ENCODE measurements around the gene CRP. TPM values are rescaled to one million over a fixed set of nuclear protein-coding genes. Genes with fewer than 3 reads are reported as not detected.

Gene CRP, protein sequence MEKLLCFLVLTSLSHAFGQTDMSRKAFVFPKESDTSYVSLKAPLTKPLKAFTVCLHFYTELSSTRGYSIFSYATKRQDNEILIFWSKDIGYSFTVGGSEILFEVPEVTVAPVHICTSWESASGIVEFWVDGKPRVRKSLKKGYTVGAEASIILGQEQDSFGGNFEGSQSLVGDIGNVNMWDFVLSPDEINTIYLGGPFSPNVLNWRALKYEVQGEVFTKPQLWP
- not detected for total RNA-seq (ENCODE audit: unreplicated experiment)
- long read RNA-seq, result 0 reads

DNA sequence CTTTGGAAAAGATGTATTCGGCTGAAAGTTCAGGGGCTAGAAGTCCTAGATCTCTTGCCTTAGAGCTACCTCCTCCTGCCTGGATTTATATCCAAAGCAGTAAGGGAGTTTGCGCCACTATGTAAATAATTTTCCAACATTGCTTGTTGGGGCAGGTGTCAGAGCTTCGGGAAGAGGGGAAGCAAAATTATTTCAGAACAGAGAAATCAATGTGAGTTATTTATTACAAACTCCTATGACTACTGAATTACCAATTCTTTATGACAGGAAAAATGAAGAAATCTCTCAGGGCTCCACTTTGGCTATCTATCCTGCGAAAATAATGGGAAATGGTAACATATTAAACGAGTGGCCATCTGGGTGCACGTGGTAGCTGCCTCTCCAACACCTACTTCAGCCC is at the start of gene CRP:
TSS of gene CRP (minus strand) at position 61 of the 400 bp plus-strand sequence. CDS start 104 bp downstream, outside the sequence.
- Mint-ChIP-seq H3K9me3 (ENCODE audit: unreplicated experiment) (peaks cover 8% of the 10 kb centered on the region), H3K27ac (ENCODE audit: unreplicated experiment) (no peak within 1 kb of the TSS), H3K36me3 (ENCODE audit: low read depth, unreplicated experiment) (peaks cover 3% of the 10 kb centered on the region), H3K4me1 (ENCODE audit: unreplicated experiment) (no peaks in the 10 kb centered on the region), H3K27me3 (ENCODE audit: unreplicated experiment) (peaks cover 4% of the 10 kb centered on the region), H3K4me3 (ENCODE audit: unreplicated experiment) (no peak within 1 kb of the TSS)
- TF ChIP-seq, protein P1, sequence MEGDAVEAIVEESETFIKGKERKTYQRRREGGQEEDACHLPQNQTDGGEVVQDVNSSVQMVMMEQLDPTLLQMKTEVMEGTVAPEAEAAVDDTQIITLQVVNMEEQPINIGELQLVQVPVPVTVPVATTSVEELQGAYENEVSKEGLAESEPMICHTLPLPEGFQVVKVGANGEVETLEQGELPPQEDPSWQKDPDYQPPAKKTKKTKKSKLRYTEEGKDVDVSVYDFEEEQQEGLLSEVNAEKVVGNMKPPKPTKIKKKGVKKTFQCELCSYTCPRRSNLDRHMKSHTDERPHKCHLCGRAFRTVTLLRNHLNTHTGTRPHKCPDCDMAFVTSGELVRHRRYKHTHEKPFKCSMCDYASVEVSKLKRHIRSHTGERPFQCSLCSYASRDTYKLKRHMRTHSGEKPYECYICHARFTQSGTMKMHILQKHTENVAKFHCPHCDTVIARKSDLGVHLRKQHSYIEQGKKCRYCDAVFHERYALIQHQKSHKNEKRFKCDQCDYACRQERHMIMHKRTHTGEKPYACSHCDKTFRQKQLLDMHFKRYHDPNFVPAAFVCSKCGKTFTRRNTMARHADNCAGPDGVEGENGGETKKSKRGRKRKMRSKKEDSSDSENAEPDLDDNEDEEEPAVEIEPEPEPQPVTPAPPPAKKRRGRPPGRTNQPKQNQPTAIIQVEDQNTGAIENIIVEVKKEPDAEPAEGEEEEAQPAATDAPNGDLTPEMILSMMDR (IDR thresholded peaks at IDR 0.05; ENCODE audit: unreplicated experiment), result no peak
- DNase-seq (ENCODE audit: low spot score), result no peak

DNA sequence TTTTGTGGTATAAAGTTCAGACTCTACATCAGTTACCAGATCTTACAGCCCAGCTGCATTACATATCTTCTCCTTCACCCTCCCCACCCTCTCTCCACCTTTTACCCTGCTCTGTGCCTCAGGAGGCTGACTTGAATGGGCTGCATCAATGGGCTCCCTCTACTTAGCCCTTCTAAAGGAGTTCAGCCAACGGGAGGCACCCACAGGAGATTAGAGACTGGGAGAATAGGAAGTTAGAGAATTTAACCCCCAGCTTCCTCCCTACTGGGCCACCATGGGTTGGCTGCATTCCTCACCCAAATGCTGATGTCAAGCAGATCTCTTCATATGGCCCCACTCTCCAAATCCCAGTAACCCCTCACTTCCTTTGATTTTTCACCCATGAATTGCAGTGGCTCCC is 49.3 kb upstream of the CRP start:
- no peaks in the 10 kb centered on the region for H3K36me3 Mint-ChIP-seq (ENCODE audit: low read depth, unreplicated experiment)
- no peak overlapping the region for H3K27ac Mint-ChIP-seq (ENCODE audit: unreplicated experiment)
- no peaks in the 10 kb centered on the region for H3K4me1 Mint-ChIP-seq (ENCODE audit: unreplicated experiment)
- TF ChIP-seq, protein P1 (IDR thresholded peaks at IDR 0.05; ENCODE audit: unreplicated experiment), result no peak
- H3K9me3 Mint-ChIP-seq (ENCODE audit: unreplicated experiment), result no peaks in the 10 kb centered on the region
- H3K27me3 Mint-ChIP-seq (ENCODE audit: unreplicated experiment), result peaks cover 3% of the 10 kb centered on the region
- no peak overlapping the region for H3K4me3 Mint-ChIP-seq (ENCODE audit: unreplicated experiment)
- no peak for DNase-seq (ENCODE audit: low spot score)

DNA sequence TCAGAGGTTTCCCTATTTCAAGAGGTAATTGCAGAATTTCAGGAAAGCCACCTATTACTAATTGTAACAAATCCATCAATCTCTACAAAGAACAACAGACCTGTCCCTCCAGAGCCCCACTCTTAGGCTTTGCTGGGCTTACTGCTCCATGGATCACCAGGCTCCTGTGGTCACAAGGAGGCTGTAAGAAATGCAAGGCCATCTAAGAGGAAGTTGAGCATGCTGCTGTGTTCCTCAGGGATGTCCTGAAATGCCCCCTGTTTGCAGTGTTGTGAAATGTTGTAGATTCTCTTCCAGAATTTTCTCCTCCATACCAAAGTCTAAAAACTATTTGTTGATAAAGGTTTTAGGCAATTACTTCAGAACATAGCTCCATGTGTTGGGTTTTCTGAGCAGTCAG is 42.0 kb upstream of the CRP start:
- H3K36me3 Mint-ChIP-seq (ENCODE audit: low read depth, unreplicated experiment), result no peaks in the 10 kb centered on the region
- H3K9me3 Mint-ChIP-seq (ENCODE audit: unreplicated experiment), result no peaks in the 10 kb centered on the region
- no peaks in the 10 kb centered on the region for H3K27me3 Mint-ChIP-seq (ENCODE audit: unreplicated experiment)

DNA sequence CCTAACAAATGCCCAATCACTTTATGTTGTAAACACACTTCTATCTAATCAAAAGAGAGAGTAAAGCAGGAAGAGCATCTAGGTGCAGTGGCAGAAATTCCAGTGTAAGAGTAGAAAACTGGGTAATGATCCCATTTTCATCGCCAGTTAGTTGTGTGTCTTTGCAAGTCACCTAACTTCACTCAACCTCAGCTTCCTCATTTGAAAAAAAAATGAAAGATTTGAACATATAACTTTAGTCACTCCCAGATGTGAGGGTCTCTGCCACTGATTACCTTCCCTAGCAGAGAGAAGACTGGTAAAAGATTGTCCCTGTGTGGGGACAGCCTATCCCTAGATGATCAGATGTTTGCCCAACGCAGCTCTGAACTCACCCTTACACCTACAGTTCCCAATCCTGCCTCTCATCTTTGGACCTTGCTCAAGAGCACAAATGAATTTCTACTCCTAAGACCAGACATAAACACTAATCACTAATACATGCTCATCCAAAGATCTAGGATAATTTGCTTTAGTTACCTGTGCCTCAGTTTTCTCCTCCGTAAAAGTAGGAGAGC is 41.1 kb upstream of the CRP start:
- no peaks in the 10 kb centered on the region for H3K27me3 Mint-ChIP-seq (ENCODE audit: unreplicated experiment)
- H3K4me1 Mint-ChIP-seq (ENCODE audit: unreplicated experiment), result no peaks in the 10 kb centered on the region
- H3K36me3 Mint-ChIP-seq (ENCODE audit: low read depth, unreplicated experiment), result no peaks in the 10 kb centered on the region
- no peak overlapping the region for H3K27ac Mint-ChIP-seq (ENCODE audit: unreplicated experiment)
- no peaks in the 10 kb centered on the region for H3K9me3 Mint-ChIP-seq (ENCODE audit: unreplicated experiment)
- no peak overlapping the region for H3K4me3 Mint-ChIP-seq (ENCODE audit: unreplicated experiment)
- TF ChIP-seq, protein P1 (IDR thresholded peaks at IDR 0.05; ENCODE audit: unreplicated experiment), result no peak
- no peak for DNase-seq (ENCODE audit: low spot score)

More for the DNA sequence above, 42.0 kb upstream of the CRP start:
- Mint-ChIP-seq H3K4me3 (ENCODE audit: unreplicated experiment) (no peak overlapping the region), H3K4me1 (ENCODE audit: unreplicated experiment) (no peaks in the 10 kb centered on the region), H3K27ac (ENCODE audit: unreplicated experiment) (no peak overlapping the region)
- no peak for DNase-seq (ENCODE audit: low spot score)
- TF ChIP-seq, protein P1 (IDR thresholded peaks at IDR 0.05; ENCODE audit: unreplicated experiment), result no peak

DNA sequence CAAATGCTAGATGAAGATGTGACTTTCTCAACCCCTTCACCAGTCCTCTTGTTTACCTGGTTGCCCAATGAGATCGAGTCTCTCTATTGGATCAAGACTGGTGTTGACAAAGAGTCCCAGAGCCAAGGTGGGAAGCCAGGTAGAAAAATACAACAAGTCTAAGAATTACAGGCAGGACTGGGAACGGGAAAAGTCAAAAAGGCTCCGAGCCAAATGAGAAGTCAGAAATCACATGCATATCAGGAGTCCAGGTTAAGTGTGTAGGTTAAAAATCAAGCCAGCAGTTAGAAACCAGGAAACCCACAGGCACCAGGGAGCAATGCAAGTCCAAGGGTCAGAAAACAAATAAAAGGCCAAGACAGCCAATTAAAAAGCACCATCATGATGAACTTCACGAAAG is 39.0 kb upstream of the CRP start:
- H3K4me3 Mint-ChIP-seq (ENCODE audit: unreplicated experiment), result no peak overlapping the region
- no peaks in the 10 kb centered on the region for H3K4me1 Mint-ChIP-seq (ENCODE audit: unreplicated experiment)
- TF ChIP-seq, protein P1 (IDR thresholded peaks at IDR 0.05; ENCODE audit: unreplicated experiment), result no peak
- DNase-seq (ENCODE audit: low spot score), result no peak
- no peaks in the 10 kb centered on the region for H3K36me3 Mint-ChIP-seq (ENCODE audit: low read depth, unreplicated experiment)
- no peak overlapping the region for H3K27ac Mint-ChIP-seq (ENCODE audit: unreplicated experiment)
- H3K9me3 Mint-ChIP-seq (ENCODE audit: unreplicated experiment), result no peaks in the 10 kb centered on the region
- H3K27me3 Mint-ChIP-seq (ENCODE audit: unreplicated experiment), result no peaks in the 10 kb centered on the region

Data from endothelial cell (in vitro differentiated cells).